Loucy (cell line): Measurements from ENCODE around the gene B3GAT1.
"Not testable (repeated sequence)": the region's sequence is repeated elsewhere in the genome, so short reads cannot be mapped to it uniquely, and the experiment has no call there.

ENCODE experiments used
- CTCF ChIP-seq: fragments of 200-600 bp; sonication (generic); conservative IDR thresholded peaks from 2 replicates; pipeline ENCODE4 v1.5.1; 2014; ENCODE audit warnings: mild to moderate bottlenecking, antibody characterized with exemption, low read length
- EZH2phosphoT487 ChIP-seq: fragments of 200-600 bp; IDR thresholded peaks from 2 replicates; pipeline ENCODE4 v1.6.1; 2018; ENCODE audit warnings: antibody characterized with exemption, mild to moderate bottlenecking, moderate library complexity, borderline replicate concordance

- TF ChIP-seq CTCF, EZH2phosphoT487: not testable (repeated sequence)
These were observed 32.4 kb upstream of the B3GAT1 start for GRCh38 chr11:134444160-134445108.
